ENCODE data around the gene BCL2L2. TPM values are rescaled to one million over a fixed set of nuclear protein-coding genes. Genes with fewer than 3 reads are reported as not detected.

BCL2L2 gene
- total and polyA plus RNA-seq, 2 of the 8 experiments (the other 6 are each of a cell fraction or from before 2014, with no cell fraction given): 9.3 to 13.8 TPM

GRCh38 chr14:23323838-23324454, 17.3 kb downstream of the BCL2L2 start:
- Histone ChIP-seq H3K36me3 (ENCODE audit: control insufficient read depth in 2 of 4, insufficient read depth in 4 of 4, low read length in 3 of 4) (peaks cover 9 to 35% (median 24%) of the 10 kb centered on the region in 4 experiments; a peak in 7 of 8 replicates), H3K27ac (ENCODE audit: low read depth, low read length) (no peak overlapping the region), H4K20me1 (replicated peaks in 1 of 2; ENCODE audit: control insufficient read depth in 1 of 2, insufficient read depth in 2 of 2, low read length in 2 of 2) (no peaks in the 10 kb centered on the region), H3K9ac (replicated peaks in 1 of 4; ENCODE audit: extremely low read depth in 1 of 4, low read depth in 3 of 4, low read length in 3 of 4) (peak overlapping the region in 1 of 4 experiments; percentile 54; a peak in 1 of 7 replicates), H3K18ac (ENCODE audit: extremely low read depth, low read length) (no peak overlapping the region), H3K9me3 (ENCODE audit: insufficient read depth in 2 of 2, low read depth in 1 of 2, low read length in 1 of 2) (no peaks in the 10 kb centered on the region), H3K4ac (replicated peaks; ENCODE audit: insufficient read length, low read depth, low read length) (no peak overlapping the region), H2BK120ac (replicated peaks; ENCODE audit: low read depth, low read length) (no peak overlapping the region), H3K27me3 (replicated peaks in 1 of 4; ENCODE audit: control insufficient read depth in 3 of 4, extremely low read depth in 1 of 4, insufficient read depth in 3 of 4, low read length in 3 of 4) (no peaks in the 10 kb centered on the region), H3K79me1 (ENCODE audit: low read depth, low read length) (peaks cover 10% of the 10 kb centered on the region; the same call in 1 of the 2 replicates), H3K79me2 (ENCODE audit: control insufficient read depth in 1 of 2, insufficient read depth in 2 of 2, low read length in 2 of 2) (peaks cover 11 to 17% of the 10 kb centered on the region in 2 experiments), H3K14ac (ENCODE audit: insufficient read length) (no peak overlapping the region), H2BK20ac (ENCODE audit: low read length) (no peak overlapping the region), H2BK15ac (ENCODE audit: low read length) (no peak overlapping the region), H4K5ac (ENCODE audit: insufficient read length, low read depth, low read length) (no peak overlapping the region), H2BK5ac (ENCODE audit: low read depth, low read length) (no peak overlapping the region), H2AFZ (ENCODE audit: low read length) (no peak overlapping the region), H3K4me3 (ENCODE audit: extremely low read depth in 1 of 4, insufficient read depth in 2 of 4, low read depth in 3 of 4, low read length in 4 of 4) (no peak overlapping the region), H3K23me2 (ENCODE audit: low read depth, low read length) (peaks cover 10% of the 10 kb centered on the region), H3K23ac (ENCODE audit: insufficient read length) (no peak overlapping the region), H4K91ac (replicated peaks; ENCODE audit: insufficient read length, low read length) (no peak overlapping the region), H3K4me2 (ENCODE audit: insufficient read depth in 1 of 2, low read depth in 2 of 2, low read length in 2 of 2) (no peak overlapping the region), H3K4me1 (replicated peaks in 1 of 4; ENCODE audit: control insufficient read depth in 3 of 4, insufficient read depth in 4 of 4, low read length in 3 of 4) (peaks cover 0 to 6% (median 2%) of the 10 kb centered on the region in 4 experiments; a peak in 6 of 7 replicates), H2BK12ac (ENCODE audit: low read depth, low read length) (no peak overlapping the region), H4K8ac (ENCODE audit: extremely low read depth, insufficient read depth, low read length) (no peak overlapping the region), H2AK5ac (ENCODE audit: low read depth, low read length) (no peak overlapping the region), H3K56ac (replicated peaks; ENCODE audit: insufficient read length, low read depth, low read length) (no peak overlapping the region)
- ChIA-PET POLR2A (ENCODE audit: partially characterized antibody) (interaction anchor here (0.6 to 4.7 kb wide), 13 partner anchors 10 to 232 kb away, joined by 3 to 48 read pairs (median 11); partner anchors contain the start of genes BCL2L2, CMTM5, PPP1R3E and SLC22A17), CTCF (ENCODE audit: partially characterized antibody) (interaction anchor here (0.8 to 3.7 kb wide), 7 partner anchors 17 to 155 kb away, joined by 3 to 27 read pairs (median 4); partner anchors contain the start of genes BCL2L2 and SLC22A17)
- no peak for FAIRE-seq
- peak in 1 of 2 experiments; percentile 26 for DNase-seq (ENCODE audit: low read depth in 1 of 2, low spot score in 2 of 2)
- WGBS, 2 experiments (ENCODE audit: extremely low coverage in 1 of 2, insufficient coverage in 1 of 2, insufficient read length in 1 of 2, insufficient replicate concordance in 2 of 2, low coverage in 1 of 2, low lambda C conversion rate in 2 of 2, missing lambda C conversion rate in 1 of 2): 98% methylated on average over 12 of the region's 18 CpGs; no CpG with 5 or more reads in 1 of the 2 experiments
- TF ChIP-seq EP300 (IDR thresholded peaks at IDR 0.05; ENCODE audit: borderline replicate concordance in 1 of 2, low read depth in 2 of 2, low read length in 2 of 2) (no peak), SRF (IDR thresholded peaks at IDR 0.05; ENCODE audit: low read depth, low read length) (no peak), PHF8 (conservative IDR thresholded peaks at IDR 0.05; ENCODE audit: low read depth, low read length) (no peak), RAD21 (IDR thresholded peaks at IDR 0.05 in 1 of 2, conservative IDR thresholded peaks at IDR 0.05 in 1 of 2; ENCODE audit: low read depth in 2 of 2, low read length in 2 of 2) (no peak), CBX5 (IDR thresholded peaks at IDR 0.05; ENCODE audit: low read depth, low read length) (no peak), KDM1A (IDR thresholded peaks at IDR 0.05; ENCODE audit: borderline replicate concordance, low read length) (no peak), CHD1 (IDR thresholded peaks at IDR 0.05; ENCODE audit: low read depth, low read length) (no peak), BCL11A (IDR thresholded peaks at IDR 0.05; ENCODE audit: low read depth in 2 of 2, low read length in 2 of 2) (no peak), RBBP5 (IDR thresholded peaks at IDR 0.05; ENCODE audit: borderline replicate concordance, low read depth, low read length) (no peak), NRF1 (IDR thresholded peaks at IDR 0.05; ENCODE audit: low read depth, low read length) (no peak), ATF3 (IDR thresholded peaks at IDR 0.05; ENCODE audit: insufficient read depth, low read depth, low read length) (no peak)

Data from H1 (cell line).